HCT116 (cell line): ENCODE measurements around the gene ARHGEF11. TPM values are rescaled to one million over a fixed set of nuclear protein-coding genes. Genes with fewer than 3 reads are reported as not detected.

Experiments used
- ATAC-seq: fragments of 200-7000 bp; cut with Tn5 transposase; 2 replicates; pipeline ENCODE4 v1.9.1; 2020; ENCODE audit warnings: mild to moderate bottlenecking, moderate library complexity
- BruUV-seq: library from RNA; stranded (reverse); fragments of 400-500 nt; replicated peaks from 2 replicates; lab custom pipeline; 2021; lab: Mats Ljungman, UMichigan
- CTCF ChIA-PET: fragments of 300-600 bp; sonication (Branson Sonifier 250); formaldehyde crosslinking; loops from one replicate; lab custom pipeline; 2021; ENCODE audit warnings: antibody characterized with exemption; lab: Charles Lee
- POLR2A ChIA-PET: fragments of 300-600, 350-600 bp; sonication (Branson Sonifier 250); formaldehyde crosslinking; loops from one replicate; lab custom pipeline; 2021; ENCODE audit warnings: antibody characterized with exemption; lab: Charles Lee
- RAD21 ChIA-PET, 2 experiments: fragments of 300-600 bp; sonication (Branson Sonifier 250); formaldehyde crosslinking; loops; one replicate each; lab custom pipeline; 2023; ENCODE audit warnings: low total read pairs in 2 of 2; ENCODE audit not compliant: uncharacterized antibody in 2 of 2, unreplicated experiment in 2 of 2, low non-redundant PET in 1 of 2; lab: Charles Lee
- DNase-seq: peaks from one replicate; pipeline ENCODE4 v3.0.0-alpha.2; 2010; ENCODE audit warnings: low read depth, low spot score
- H2AFZ ChIP-seq: fragments of 200-600 bp; shearing (Covaris generic), sonication (generic); 2 replicates; pipeline ENCODE4 v1.6.1; 2017; ENCODE audit warnings: low read depth, mixed run types, mixed read lengths, antibody characterized with exemption, low read length; ENCODE audit not compliant: poor library complexity, severe bottlenecking
- H3K27ac ChIP-seq: 2 replicates; pipeline ENCODE4 v1.5.1; 2012; ENCODE audit warnings: low read depth, low read length
- H3K27me3 ChIP-seq: fragments of 200-600 bp; sonication (generic); 2 replicates; pipeline ENCODE4 v1.6.1; 2016; ENCODE audit warnings: mixed run types, low read length, mixed read lengths; ENCODE audit not compliant: insufficient read depth
- H3K36me3 ChIP-seq, 2 experiments: fragments of 200-500 bp in 1 of 2; fragments of 200-600 bp in 1 of 2; sonication (Bioruptor generic) in 1 of 2; sonication (generic) in 1 of 2; 2 replicates each; pipeline versions ENCODE4 v1.5.1 to v1.6.1; 2014 to 2016; ENCODE audit warnings: low read length in 2 of 2, inconsistent platforms in 1 of 2, mixed read lengths in 1 of 2, mixed run types in 1 of 2; ENCODE audit not compliant: insufficient read depth in 2 of 2, control insufficient read depth in 1 of 2
- H3K4me1 ChIP-seq, 2 experiments: fragments of 200-600 bp in 1 of 2; sonication (generic) in 1 of 2; 2 replicates each; pipeline versions ENCODE4 v1.5.1 to v1.6.1; 2012 to 2017; ENCODE audit warnings: low read length in 2 of 2, inconsistent platforms in 1 of 2, mild to moderate bottlenecking in 1 of 2, mixed read lengths in 1 of 2, mixed run types in 1 of 2, moderate library complexity in 1 of 2; ENCODE audit not compliant: insufficient read depth in 2 of 2, control insufficient read depth in 1 of 2
- H3K4me2 ChIP-seq: fragments of 200-600 bp; sonication (generic); 2 replicates; pipeline ENCODE4 v1.6.1; 2017; ENCODE audit warnings: mixed run types, low read length, mixed read lengths
- H3K4me3 ChIP-seq, 2 experiments: fragments of 200-600 bp in 1 of 2; sonication (generic) in 1 of 2; replicated peaks in 1 of 2; 2 replicates each; pipeline ENCODE4 v1.5.1; 2011 to 2016; ENCODE audit warnings: low read length in 2 of 2, control low read depth in 1 of 2, low read depth in 1 of 2, mild to moderate bottlenecking in 1 of 2, mixed read lengths in 1 of 2, mixed run types in 1 of 2
- H3K79me2 ChIP-seq: fragments of 200-600 bp; sonication (generic); 2 replicates; pipeline ENCODE4 v1.6.1; 2017; ENCODE audit warnings: mild to moderate bottlenecking, mixed run types, low read length, moderate library complexity, mixed read lengths; ENCODE audit not compliant: insufficient read depth
- H3K9ac ChIP-seq: fragments of 200-600 bp; sonication (generic); 2 replicates; pipeline ENCODE4 v1.6.1; 2016; ENCODE audit warnings: low read length, mixed read lengths
- H3K9me2 ChIP-seq: fragments of 200-600 bp; sonication (generic), shearing (Covaris generic); 2 replicates; pipeline ENCODE4 v1.6.1; 2017; ENCODE audit warnings: mixed run types, mild to moderate bottlenecking, moderate library complexity; ENCODE audit not compliant: insufficient read depth
- H3K9me3 ChIP-seq, 2 experiments: fragments of 200-500 bp in 1 of 2; fragments of 200-600 bp in 1 of 2; sonication (Bioruptor generic) in 1 of 2; sonication (generic) in 1 of 2; 2 replicates each; pipeline ENCODE4 v1.6.1; 2014 to 2017; ENCODE audit warnings: low read length in 2 of 2, mixed read lengths in 2 of 2, inconsistent platforms in 1 of 2, low read depth in 1 of 2, mild to moderate bottlenecking in 1 of 2, mixed run types in 1 of 2, moderate library complexity in 1 of 2; ENCODE audit not compliant: control insufficient read depth in 1 of 2, insufficient read depth in 1 of 2
- H4K20me1 ChIP-seq: fragments of 200-600 bp; sonication (generic), shearing (Covaris generic); 2 replicates; pipeline ENCODE4 v1.6.1; 2017; ENCODE audit warnings: mixed run types, mild to moderate bottlenecking, moderate library complexity; ENCODE audit not compliant: insufficient read depth
- CTCF ChIP-seq, 3 experiments: fragments of 200-600 bp in 1 of 3; sonication (generic) in 1 of 3; IDR thresholded peaks in 2 of 3; conservative IDR thresholded peaks in 1 of 3; 2 replicates each; pipeline ENCODE4 v1.5.1; 2012 to 2017; ENCODE audit warnings: low read depth in 2 of 3, low read length in 2 of 3, antibody characterized with exemption in 1 of 3, borderline replicate concordance in 1 of 3, control low read depth in 1 of 3, mild to moderate bottlenecking in 1 of 3, mixed read lengths in 1 of 3, mixed run types in 1 of 3, moderate library complexity in 1 of 3; ENCODE audit not compliant: insufficient read depth in 1 of 3
- ELF1 ChIP-seq: IDR thresholded peaks from 2 replicates; pipeline ENCODE4 v1.6.1; 2012; ENCODE audit warnings: low read depth, borderline replicate concordance
- POLR2A ChIP-seq: IDR thresholded peaks from 2 replicates; pipeline ENCODE4 v1.7.0; 2011; ENCODE audit warnings: borderline replicate concordance; ENCODE audit not compliant: insufficient read depth, insufficient read length; ENCODE audit errors: extremely low read depth
- SP1 ChIP-seq: IDR thresholded peaks from 2 replicates; pipeline ENCODE4 v1.6.1; 2012; ENCODE audit warnings: low read depth
- ZBTB33 ChIP-seq: IDR thresholded peaks from 2 replicates; pipeline ENCODE4 v1.6.1; 2011; ENCODE audit warnings: mild to moderate bottlenecking, low read length, moderate library complexity; ENCODE audit not compliant: insufficient replicate concordance; ENCODE audit errors: extremely low read depth
- ZFX ChIP-seq: fragments of 450-650 bp; IDR thresholded peaks from 2 replicates; pipeline ENCODE4 v1.6.1; 2017
- intact Hi-C: fragments of 100-400 bp; cut with micrococcal nuclease; formaldehyde crosslinking; loops from 2 replicates; pipeline ENCODE4 v1.10.0; 2022
- total RNA-seq: library from RNA; stranded (reverse); gene quantifications from one replicate; pipeline ENCODE4 v1.2.1, GENCODE V29; 2021; ENCODE audit not compliant: unreplicated experiment

Gene ARHGEF11
- total RNA-seq, 1 experiment from 2014 or later: 28.9 TPM

GRCh38 chr1:157034137-157034800 lies 11.3 kb downstream of the ARHGEF11 start (continued):
- TF ChIP-seq CTCF (IDR thresholded peaks at IDR 0.05 in 2 of 3, conservative IDR thresholded peaks at IDR 0.05 in 1 of 3; ENCODE audit: borderline replicate concordance in 1 of 3, insufficient read depth in 1 of 3, low read depth in 2 of 3, low read length in 2 of 3) (no peak), ZBTB33 (no peak), SP1 (no peak), ELF1 (no peak), POLR2A (no peak)

- intact Hi-C loops: no loop called here
- DNase-seq (no peak), ATAC-seq (no peak)
- no peaks in the 10 kb centered on the region for H3K9me3 ChIP-seq
- H3K4me2 ChIP-seq: no peak overlapping the region
- H3K79me2 ChIP-seq: peaks cover 73% of the 10 kb centered on the region
- BruUV-seq: no TSS peak
- no peak overlapping the region for H3K27ac ChIP-seq
- H4K20me1 ChIP-seq: no peaks in the 10 kb centered on the region
- no peaks in the 10 kb centered on the region for H3K36me3 ChIP-seq
- no peaks in the 10 kb centered on the region for H3K27me3 ChIP-seq
- no peak overlapping the region for H3K9ac ChIP-seq
- TF ChIP-seq ZFX: no peak
- CTCF ChIA-PET: no interaction called here
- RAD21 ChIA-PET: no interaction called here
- H3K4me3 ChIP-seq: no peak overlapping the region
- H3K9me2 ChIP-seq: no peaks in the 10 kb centered on the region
- no peaks in the 10 kb centered on the region for H3K4me1 ChIP-seq
- no peak overlapping the region for H2AFZ ChIP-seq
- POLR2A ChIA-PET: interaction anchor here (1.4 kb wide), 1 partner anchor 10 kb away, joined by 3 read pairs; no protein-coding TSS in a partner anchor
Measured at GRCh38 chr1:157033357-157033876, 12.1 kb downstream of the ARHGEF11 start.
